ENCODE measurements around the gene MAML2. TPM values are rescaled to one million over a fixed set of nuclear protein-coding genes. Genes with fewer than 3 reads are reported as not detected.

The MAML2 gene
- total RNA-seq, 1 donor from 2014 or later, result 3.8 TPM

- Histone ChIP-seq H2AFZ (replicated peaks) (no peak overlapping the region), H3K27me3 (no peaks in the 10 kb centered on the region), H3K4me3 (no peak overlapping the region), H3K4me2 (no peak overlapping the region), H3K36me3 (no peaks in the 10 kb centered on the region), H3K27ac (no peak overlapping the region), H3K79me2 (ENCODE audit: low read depth) (no peaks in the 10 kb centered on the region), H3F3A (ENCODE audit: low read depth) (no peaks in the 10 kb centered on the region), H4K20me1 (ENCODE audit: low read depth) (no peaks in the 10 kb centered on the region), H3K9me3 (ENCODE audit: low read depth) (no peaks in the 10 kb centered on the region), H3K9ac (no peak overlapping the region), H3K4me1 (no peaks in the 10 kb centered on the region)
- TF ChIP-seq EZH2phosphoT487 (IDR thresholded peaks at IDR 0.05) (no peak), CTCF (IDR thresholded peaks at IDR 0.05) (no peak), EZH2 (IDR thresholded peaks at IDR 0.05) (no peak)
- H3K4me3 Mint-ChIP-seq, result no peak overlapping the region
- H3K9me3 Mint-ChIP-seq, result peaks cover 1% of the 10 kb centered on the region
- DNase-seq (ENCODE audit: low spot score), result no peak
- H3K36me3 Mint-ChIP-seq, result peaks cover 10% of the 10 kb centered on the region
- peak overlapping the region; percentile 17 for H3K27ac Mint-ChIP-seq
- no peaks in the 10 kb centered on the region for H3K27me3 Mint-ChIP-seq (ENCODE audit: insufficient read depth, low read depth)
- peaks cover 41% of the 10 kb centered on the region for H3K4me1 Mint-ChIP-seq
These were observed 246.6 kb downstream of the MAML2 start for GRCh38 chr11:96096360-96096759.

- Mint-ChIP-seq H3K27me3 (ENCODE audit: insufficient read depth, low read depth) (no peaks in the 10 kb centered on the region), H3K36me3 (peaks cover 12% of the 10 kb centered on the region), H3K4me3 (no peak overlapping the region), H3K27ac (no peak overlapping the region), H3K4me1 (peaks cover 45% of the 10 kb centered on the region), H3K9me3 (peaks cover 1% of the 10 kb centered on the region)
- no peak for TF ChIP-seq CTCF (IDR thresholded peaks at IDR 0.05)
- no peak for TF ChIP-seq EZH2phosphoT487 (IDR thresholded peaks at IDR 0.05)
- TF ChIP-seq EZH2 (IDR thresholded peaks at IDR 0.05), result no peak
- Histone ChIP-seq H3K79me2 (ENCODE audit: low read depth) (no peaks in the 10 kb centered on the region), H3K27me3 (no peaks in the 10 kb centered on the region), H3K9me3 (ENCODE audit: low read depth) (no peaks in the 10 kb centered on the region), H3K9ac (no peak overlapping the region), H3K4me3 (no peak overlapping the region), H3K4me2 (no peak overlapping the region), H3K27ac (no peak overlapping the region), H2AFZ (replicated peaks) (peak overlapping the region; percentile 37), H3K36me3 (no peaks in the 10 kb centered on the region), H3F3A (ENCODE audit: low read depth) (no peaks in the 10 kb centered on the region), H4K20me1 (ENCODE audit: low read depth) (no peaks in the 10 kb centered on the region), H3K4me1 (peaks cover 1% of the 10 kb centered on the region)
- DNase-seq (ENCODE audit: low spot score), result no peak
These were observed 247.1 kb downstream of the MAML2 start for GRCh38 chr11:96095884-96096303.

GRCh38 chr11:96094156-96094555 is 248.8 kb downstream of the MAML2 start:
- no peaks in the 10 kb centered on the region for H3F3A ChIP-seq (ENCODE audit: low read depth)
- no peak for DNase-seq (ENCODE audit: low spot score)
- H3K79me2 ChIP-seq (ENCODE audit: low read depth), result no peaks in the 10 kb centered on the region
- Mint-ChIP-seq H3K36me3 (peaks cover 12% of the 10 kb centered on the region), H3K4me3 (no peak overlapping the region), H3K27me3 (ENCODE audit: insufficient read depth, low read depth) (no peaks in the 10 kb centered on the region), H3K4me1 (peaks cover 46% of the 10 kb centered on the region), H3K27ac (no peak overlapping the region), H3K9me3 (no peaks in the 10 kb centered on the region)
- H2AFZ ChIP-seq (replicated peaks), result no peak overlapping the region
- TF ChIP-seq EZH2 (IDR thresholded peaks at IDR 0.05) (no peak), CTCF (IDR thresholded peaks at IDR 0.05) (no peak), EZH2phosphoT487 (IDR thresholded peaks at IDR 0.05) (no peak)
- H3K27me3 ChIP-seq, result no peaks in the 10 kb centered on the region
- no peak overlapping the region for H3K9ac ChIP-seq
- H4K20me1 ChIP-seq (ENCODE audit: low read depth), result no peaks in the 10 kb centered on the region
- no peak overlapping the region for H3K4me2 ChIP-seq
- H3K27ac ChIP-seq, result no peak overlapping the region
- no peaks in the 10 kb centered on the region for H3K9me3 ChIP-seq (ENCODE audit: low read depth)
- no peak overlapping the region for H3K4me3 ChIP-seq
- H3K36me3 ChIP-seq, result no peaks in the 10 kb centered on the region
- peaks cover 6% of the 10 kb centered on the region for H3K4me1 ChIP-seq

All from neural progenitor cell (in vitro differentiated cells).